Upper lobe of right lung (tissue), 1 donor: ENCODE results near the gene SEMA3A. TPM values are rescaled to one million over a fixed set of nuclear protein-coding genes. Genes with fewer than 3 reads are reported as not detected.

Experiments used
- ATAC-seq: fragments of 200-7000 bp; cut with Tn5 transposase; one replicate; pipeline ENCODE4 v1.9.1; 2020; ENCODE audit warnings: mild to moderate bottlenecking, moderate library complexity
- DNase-seq: peaks from one replicate; pipeline ENCODE4 v3.0.0-alpha.2; 2020
- H3K27ac ChIP-seq: fragments of 200-600 bp; one replicate; pipeline ENCODE4 v1.8.0; 2022
- H3K27me3 ChIP-seq: fragments of 200-600 bp; one replicate; pipeline ENCODE4 v1.8.0; 2022; ENCODE audit warnings: mild to moderate bottlenecking
- H3K36me3 ChIP-seq: fragments of 200-600 bp; one replicate; pipeline ENCODE4 v1.8.0; 2022
- H3K4me1 ChIP-seq: fragments of 200-600 bp; one replicate; pipeline ENCODE4 v1.8.0; 2022
- H3K4me3 ChIP-seq: fragments of 200-600 bp; one replicate; pipeline ENCODE4 v1.8.0; 2022; ENCODE audit warnings: mild to moderate bottlenecking
- H3K9me3 ChIP-seq: fragments of 200-600 bp; one replicate; pipeline ENCODE4 v1.8.0; 2022
- intact Hi-C: fragments of 100-400 bp; cut with DNase I; formaldehyde crosslinking; loops from one replicate; pipeline ENCODE4 v1.11.0; 2022
- total RNA-seq: library from RNA; stranded (reverse); fragmentation: NEBNext Ultra II Directional; extraction: Animal tissue kit (Norgen Biotek cat#: 25700); gene quantifications from one replicate; pipeline ENCODE4 v1.2.1, GENCODE V29; 2021
- TF ChIP-seq, protein P1 (sequence below): fragments of 200-600 bp; IDR thresholded peaks from one replicate; pipeline ENCODE4 v1.8.0; 2022; ENCODE audit warnings: antibody characterized with exemption
- donor health status: DM: no; HTN: yes; CAD: no; lungs with severe emphysema.

Gene SEMA3A
- total RNA-seq, 1 donor from 2014 or later = 12.0 TPM

DNA sequence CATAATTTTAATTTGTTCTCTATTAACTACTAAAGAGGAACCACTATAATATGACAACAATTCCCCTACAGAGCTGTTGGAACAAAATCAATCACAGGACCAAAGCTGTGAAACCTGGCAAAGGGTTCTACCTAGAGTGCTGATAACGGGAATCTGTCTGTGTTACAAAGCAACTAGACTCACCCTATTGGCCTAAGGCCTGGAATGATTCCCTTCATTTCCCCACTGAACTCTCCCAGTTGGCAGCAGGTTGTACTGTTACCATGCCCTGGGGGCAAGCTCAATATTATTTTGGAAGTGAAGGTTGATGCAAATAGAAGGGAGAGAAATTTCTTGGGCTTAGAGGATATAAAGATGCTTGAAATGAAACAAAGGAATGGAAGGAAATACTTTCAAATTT lies 81.8 kb downstream of the SEMA3A start:
- Histone ChIP-seq H3K27me3 (no peaks in the 10 kb centered on the region), H3K4me1 (peaks cover 10% of the 10 kb centered on the region), H3K4me3 (no peak overlapping the region), H3K9me3 (no peaks in the 10 kb centered on the region), H3K27ac (no peak overlapping the region), H3K36me3 (no peaks in the 10 kb centered on the region)
- ATAC-seq (no peak), DNase-seq (no peak)
- intact Hi-C loops = no loop called here
- TF ChIP-seq, protein P1, sequence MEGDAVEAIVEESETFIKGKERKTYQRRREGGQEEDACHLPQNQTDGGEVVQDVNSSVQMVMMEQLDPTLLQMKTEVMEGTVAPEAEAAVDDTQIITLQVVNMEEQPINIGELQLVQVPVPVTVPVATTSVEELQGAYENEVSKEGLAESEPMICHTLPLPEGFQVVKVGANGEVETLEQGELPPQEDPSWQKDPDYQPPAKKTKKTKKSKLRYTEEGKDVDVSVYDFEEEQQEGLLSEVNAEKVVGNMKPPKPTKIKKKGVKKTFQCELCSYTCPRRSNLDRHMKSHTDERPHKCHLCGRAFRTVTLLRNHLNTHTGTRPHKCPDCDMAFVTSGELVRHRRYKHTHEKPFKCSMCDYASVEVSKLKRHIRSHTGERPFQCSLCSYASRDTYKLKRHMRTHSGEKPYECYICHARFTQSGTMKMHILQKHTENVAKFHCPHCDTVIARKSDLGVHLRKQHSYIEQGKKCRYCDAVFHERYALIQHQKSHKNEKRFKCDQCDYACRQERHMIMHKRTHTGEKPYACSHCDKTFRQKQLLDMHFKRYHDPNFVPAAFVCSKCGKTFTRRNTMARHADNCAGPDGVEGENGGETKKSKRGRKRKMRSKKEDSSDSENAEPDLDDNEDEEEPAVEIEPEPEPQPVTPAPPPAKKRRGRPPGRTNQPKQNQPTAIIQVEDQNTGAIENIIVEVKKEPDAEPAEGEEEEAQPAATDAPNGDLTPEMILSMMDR = no peak

DNA sequence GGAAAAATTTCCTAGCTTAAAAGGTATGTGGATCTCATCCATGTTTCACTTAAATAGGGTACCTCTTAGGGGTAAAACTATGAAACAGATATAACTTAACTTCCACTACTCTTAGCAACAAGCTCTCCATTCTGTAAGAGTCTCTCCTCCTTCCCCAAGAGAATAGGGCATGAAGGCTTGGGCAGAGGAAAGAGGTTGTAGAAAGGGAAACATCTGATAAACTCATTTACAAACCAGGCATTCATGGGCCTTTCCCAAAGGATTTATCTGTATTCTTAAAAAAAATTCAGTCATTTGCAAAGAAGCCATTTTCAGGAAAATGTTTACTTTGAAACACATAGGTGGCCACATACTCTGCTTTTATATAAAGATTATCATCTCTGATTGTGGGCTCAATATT lies 82.7 kb downstream of the SEMA3A start:
- ATAC-seq = no peak
- TF ChIP-seq, protein P1 = no peak
- DNase-seq = no peak
- no peak overlapping the region for H3K4me3 ChIP-seq
- H3K27ac ChIP-seq = no peak overlapping the region
- H3K4me1 ChIP-seq = peaks cover 10% of the 10 kb centered on the region
- no peaks in the 10 kb centered on the region for H3K9me3 ChIP-seq
- H3K36me3 ChIP-seq = no peaks in the 10 kb centered on the region
- H3K27me3 ChIP-seq = no peaks in the 10 kb centered on the region
- intact Hi-C loops = no loop called here

DNA sequence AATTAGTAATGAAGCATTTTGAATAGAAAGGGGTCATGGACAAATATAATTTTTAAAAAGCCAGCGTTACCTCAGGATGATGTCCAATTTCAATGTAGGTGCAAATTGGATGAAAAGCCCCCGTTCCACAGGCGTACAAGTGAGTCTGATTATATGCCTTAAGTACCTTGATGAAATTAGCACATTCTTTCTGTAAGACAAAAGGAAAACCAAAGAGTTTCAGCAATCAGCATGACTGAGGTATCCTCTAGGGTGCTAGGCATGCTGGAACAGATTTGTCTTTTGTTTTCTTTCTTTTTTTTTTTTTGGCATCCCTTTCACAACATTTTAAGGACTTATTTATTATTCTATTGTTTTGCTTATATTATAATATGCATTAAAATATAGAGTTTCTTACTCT lies 84.2 kb downstream of the SEMA3A start:
- intact Hi-C loops = no loop called here
- TF ChIP-seq, protein P1 = no peak

DNA sequence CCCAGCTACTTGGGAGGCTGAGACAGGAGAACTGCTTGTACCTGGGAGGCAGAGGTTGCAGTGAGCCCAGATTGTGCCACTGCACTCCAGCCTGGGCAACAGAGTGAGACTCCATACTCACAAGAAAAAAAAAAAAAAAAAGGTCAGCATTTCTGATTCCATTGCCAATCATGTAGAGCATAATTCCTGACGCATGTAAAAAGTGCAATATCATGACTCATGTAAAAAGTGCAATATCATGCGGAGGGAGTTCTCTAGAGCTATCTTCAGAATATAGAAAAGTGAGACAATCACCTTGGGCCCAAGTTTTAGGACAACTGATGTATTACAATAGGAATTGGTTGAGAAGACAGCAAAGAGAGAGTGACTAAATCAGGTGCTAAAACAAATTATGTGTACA lies 85.8 kb downstream of the SEMA3A start:
- ATAC-seq = no peak
- Histone ChIP-seq H3K9me3 (no peaks in the 10 kb centered on the region), H3K4me1 (no peaks in the 10 kb centered on the region), H3K4me3 (no peak overlapping the region), H3K36me3 (no peaks in the 10 kb centered on the region), H3K27ac (no peak overlapping the region), H3K27me3 (no peaks in the 10 kb centered on the region)
- TF ChIP-seq, protein P1 = no peak
- intact Hi-C loops = no loop called here
- no peak for DNase-seq

More for the DNA sequence above, 84.2 kb downstream of the SEMA3A start:
- DNase-seq = no peak
- Histone ChIP-seq H3K27ac (no peak overlapping the region), H3K36me3 (no peaks in the 10 kb centered on the region), H3K4me1 (peaks cover 10% of the 10 kb centered on the region), H3K9me3 (no peaks in the 10 kb centered on the region), H3K4me3 (no peak overlapping the region), H3K27me3 (no peaks in the 10 kb centered on the region)
- ATAC-seq = no peak

DNA sequence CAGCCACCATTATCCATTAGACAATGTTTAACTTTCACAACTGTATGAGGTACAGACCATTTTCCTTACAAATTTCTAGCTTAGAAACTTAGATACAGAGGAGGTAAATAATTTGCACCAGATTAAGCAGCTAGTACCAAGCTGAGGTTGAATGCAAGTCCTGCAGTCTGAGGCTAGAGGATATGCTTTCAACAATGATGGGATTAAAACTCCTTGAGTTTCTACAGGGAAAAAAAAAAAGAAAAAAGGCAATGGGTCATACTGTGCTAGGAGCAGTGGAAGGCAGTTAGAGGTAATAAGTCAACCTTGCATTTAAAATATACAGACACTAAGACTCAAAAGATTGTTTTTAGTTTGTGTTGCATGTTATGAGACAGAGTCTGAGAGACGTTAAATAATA lies 86.5 kb downstream of the SEMA3A start:
- Histone ChIP-seq H3K4me3 (no peak overlapping the region), H3K27ac (no peak overlapping the region), H3K27me3 (no peaks in the 10 kb centered on the region), H3K9me3 (no peaks in the 10 kb centered on the region), H3K4me1 (no peaks in the 10 kb centered on the region), H3K36me3 (no peaks in the 10 kb centered on the region)
- ATAC-seq (no peak), DNase-seq (no peak)
- intact Hi-C loops = no loop called here
- TF ChIP-seq, protein P1 = no peak

DNA sequence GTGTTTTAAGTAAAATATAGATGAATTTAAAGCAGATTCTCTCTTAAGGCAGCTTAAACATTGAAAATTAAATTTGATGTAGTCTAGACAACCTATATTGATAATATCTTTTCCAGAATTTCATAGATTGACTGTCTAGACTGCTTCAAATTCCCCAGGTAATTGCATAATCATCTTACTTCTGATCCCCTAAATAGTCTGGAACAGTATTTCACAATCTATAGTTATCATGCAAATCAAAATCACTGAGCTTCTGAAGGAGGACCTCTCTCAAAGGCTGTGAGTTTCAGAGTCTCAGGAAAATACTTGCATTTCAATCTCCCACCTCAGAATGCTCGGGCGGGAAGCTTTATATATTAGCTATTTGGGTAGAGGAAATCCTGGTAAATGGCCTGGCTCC lies 87.3 kb downstream of the SEMA3A start:
- Histone ChIP-seq H3K27ac (no peak overlapping the region), H3K36me3 (no peaks in the 10 kb centered on the region), H3K4me1 (no peaks in the 10 kb centered on the region), H3K9me3 (no peaks in the 10 kb centered on the region), H3K4me3 (no peak overlapping the region), H3K27me3 (no peaks in the 10 kb centered on the region)
- ATAC-seq (no peak), DNase-seq (no peak)
- TF ChIP-seq, protein P1 = no peak
- intact Hi-C loops = no loop called here
